SK-N-MC (cell line): Measurements from ENCODE around the gene ZCCHC17.
"Not testable (repeated sequence)": the region's sequence is repeated elsewhere in the genome, so short reads cannot be mapped to it uniquely, and the experiment has no call there.

ENCODE experiments used
- DNase-seq: peaks from one replicate; pipeline ENCODE4 v3.0.0-alpha.2; 2011; ENCODE audit warnings: low read depth, low spot score
- H3K27ac ChIP-seq: fragments of 200-600 bp; sonication (generic); 2 replicates; pipeline ENCODE4 v1.5.1; 2016; ENCODE audit warnings: mixed run types
- H3K36me3 ChIP-seq: fragments of 200-600 bp; sonication (generic); 2 replicates; pipeline ENCODE4 v1.6.1; 2017; ENCODE audit warnings: antibody characterized with exemption, low read length, mixed read lengths; ENCODE audit not compliant: insufficient read depth
- H3K4me3 ChIP-seq: fragments of 200-600 bp; sonication (generic); 2 replicates; pipeline ENCODE4 v1.5.1; 2016
- H3K9ac ChIP-seq: fragments of 200-600 bp; sonication (generic); 2 replicates; pipeline ENCODE4 v1.8.0; 2017; ENCODE audit warnings: mixed run types, mixed read lengths; ENCODE audit not compliant: insufficient read length
- H3K9me3 ChIP-seq: fragments of 200-600 bp; sonication (generic); 2 replicates; pipeline ENCODE4 v1.6.1; 2017; ENCODE audit warnings: low read depth, mild to moderate bottlenecking, antibody characterized with exemption, low read length, moderate library complexity, mixed read lengths
- EZH2 ChIP-seq: fragments of 200-600 bp; sonication (generic); IDR thresholded peaks from one replicate; pipeline ENCODE4 v1.6.1; 2017; ENCODE audit warnings: antibody characterized with exemption
- FOXP2 ChIP-seq: optimal IDR thresholded peaks from 2 replicates; pipeline ENCODE3; 2011; ENCODE audit warnings: mild to moderate bottlenecking, moderate library complexity; ENCODE audit not compliant: insufficient read depth; ENCODE audit errors: extremely low read length, control extremely low read depth
- POLR2AphosphoS5 ChIP-seq: IDR thresholded peaks from 2 replicates; pipeline ENCODE4 v1.6.1; 2012; ENCODE audit warnings: mild to moderate bottlenecking, low read depth, low read length, borderline replicate concordance

Gene ZCCHC17

GRCh38 chr1:31263408-31263807 lies 33.4 kb upstream of the ZCCHC17 start:
- H3K27ac ChIP-seq, result no peak overlapping the region
- H3K9ac ChIP-seq, result no peak overlapping the region
- no peak for DNase-seq
- no peak overlapping the region for H3K4me3 ChIP-seq
- no peaks in the 10 kb centered on the region for H3K9me3 ChIP-seq
- H3K36me3 ChIP-seq, result peaks cover 81% of the 10 kb centered on the region
- TF ChIP-seq POLR2AphosphoS5, result no peak
- no peak for TF ChIP-seq EZH2
- no peak for TF ChIP-seq FOXP2

- no peak overlapping the region for H3K27ac ChIP-seq
- no peak for DNase-seq
Observed at GRCh38 chr1:31264790-31265386, 31.9 kb upstream of the ZCCHC17 start.

GRCh38 chr1:31266547-31266946 lies 30.3 kb upstream of the ZCCHC17 start:
- peaks cover 87% of the 10 kb centered on the region for H3K36me3 ChIP-seq
- H3K27ac ChIP-seq, result no peak overlapping the region
- TF ChIP-seq EZH2, result no peak
- no peak for TF ChIP-seq POLR2AphosphoS5
- no peak for TF ChIP-seq FOXP2
- H3K9me3 ChIP-seq, result no peaks in the 10 kb centered on the region
- no peak overlapping the region for H3K9ac ChIP-seq
- no peak for DNase-seq
- no peak overlapping the region for H3K4me3 ChIP-seq

More at GRCh38 chr1:31264790-31265386, 31.9 kb upstream of the ZCCHC17 start:
- TF ChIP-seq POLR2AphosphoS5 (no peak), EZH2 (no peak)
- H3K9ac ChIP-seq, result no peak overlapping the region
- no peaks in the 10 kb centered on the region for H3K9me3 ChIP-seq
- no peak overlapping the region for H3K4me3 ChIP-seq
- peaks cover 83% of the 10 kb centered on the region for H3K36me3 ChIP-seq

- TF ChIP-seq POLR2AphosphoS5, result no peak
- Histone ChIP-seq H3K9me3 (no peaks in the 10 kb centered on the region), H3K27ac (no peak overlapping the region), H3K4me3 (no peak overlapping the region), H3K9ac (no peak overlapping the region), H3K36me3 (peaks cover 89% of the 10 kb centered on the region)
- no peak for DNase-seq
Observed at GRCh38 chr1:31272369-31272768, 24.5 kb upstream of the ZCCHC17 start.

- no peak for TF ChIP-seq EZH2
- TF ChIP-seq FOXP2, result no peak
- TF ChIP-seq POLR2AphosphoS5, result no peak
- no peak overlapping the region for H3K9ac ChIP-seq
- H3K9me3 ChIP-seq, result no peaks in the 10 kb centered on the region
- peaks cover 91% of the 10 kb centered on the region for H3K36me3 ChIP-seq
- no peak overlapping the region for H3K27ac ChIP-seq
- no peak for DNase-seq
- no peak overlapping the region for H3K4me3 ChIP-seq
Observed at GRCh38 chr1:31273619-31274018, 23.2 kb upstream of the ZCCHC17 start.

GRCh38 chr1:31282426-31282825 lies 14.4 kb upstream of the ZCCHC17 start:
- not testable (repeated sequence) for H3K9ac ChIP-seq, H3K27ac ChIP-seq, H3K4me3 ChIP-seq, H3K9me3 ChIP-seq, DNase-seq
- H3K36me3 ChIP-seq, result peaks cover 68% of the 10 kb centered on the region

GRCh38 chr1:31287791-31288190 lies 9.0 kb upstream of the ZCCHC17 start:
- H3K9me3 ChIP-seq, DNase-seq, H3K9ac ChIP-seq, H3K4me3 ChIP-seq, H3K27ac ChIP-seq: not testable (repeated sequence)
- H3K36me3 ChIP-seq, result peaks cover 73% of the 10 kb centered on the region

GRCh38 chr1:31289021-31289420 lies 7.8 kb upstream of the ZCCHC17 start:
- Histone ChIP-seq H3K27ac (no peak overlapping the region), H3K9me3 (no peaks in the 10 kb centered on the region), H3K36me3 (peaks cover 78% of the 10 kb centered on the region), H3K4me3 (no peak overlapping the region), H3K9ac (no peak overlapping the region)
- DNase-seq, result no peak
- no peak for TF ChIP-seq EZH2
- no peak for TF ChIP-seq FOXP2
- TF ChIP-seq POLR2AphosphoS5, result no peak

GRCh38 chr1:31295874-31296485 lies 852 bp upstream of the ZCCHC17 start:
- Histone ChIP-seq H3K4me3 (peak overlapping the region; percentile 99), H3K27ac (peak overlapping the region; percentile 79), H3K36me3 (peaks cover 38% of the 10 kb centered on the region), H3K9me3 (no peaks in the 10 kb centered on the region), H3K9ac (peak overlapping the region; percentile 100)
- DNase-seq, result no peak
- TF ChIP-seq POLR2AphosphoS5 (no peak), EZH2 (no peak), FOXP2 (no peak)
